ENCODE results near the gene FLNB.

FLNB gene

GRCh38 chr3:58093574-58094195 lies 85.5 kb downstream of the FLNB start:
- no peaks in the 10 kb centered on the region for H3K79me2 ChIP-seq (ENCODE audit: low read length)
- DNase-seq, result no peak
- H3F3A ChIP-seq (ENCODE audit: insufficient read depth, low read length), result no peaks in the 10 kb centered on the region
- H3K27me3 ChIP-seq (replicated peaks; ENCODE audit: insufficient read depth, low read length), result no peaks in the 10 kb centered on the region
- H3K9ac ChIP-seq (ENCODE audit: low read length), result no peak overlapping the region
- no peaks in the 10 kb centered on the region for H3K9me3 ChIP-seq (replicated peaks; ENCODE audit: insufficient read depth, low read length)
- H3K4me1 ChIP-seq (ENCODE audit: low read length), result no peaks in the 10 kb centered on the region
- no peak overlapping the region for H3K4me3 ChIP-seq (ENCODE audit: low read length)
- no peaks in the 10 kb centered on the region for H3K9me2 ChIP-seq (replicated peaks; ENCODE audit: insufficient read depth, low read length)
- H3K27ac ChIP-seq (ENCODE audit: low read length), result no peak overlapping the region
- TF ChIP-seq CTCF (IDR thresholded peaks at IDR 0.05; ENCODE audit: low read length) (no peak), EZH2 (optimal IDR thresholded peaks at IDR 0.05; ENCODE audit: low read depth, low read length) (no peak), EZH2phosphoT487 (IDR thresholded peaks at IDR 0.05; ENCODE audit: low read length) (no peak)
- no peak overlapping the region for H3K4me2 ChIP-seq (ENCODE audit: low read depth, low read length)
- H4K20me1 ChIP-seq (ENCODE audit: insufficient read depth, low read length), result no peaks in the 10 kb centered on the region
- no peak overlapping the region for H2AFZ ChIP-seq (ENCODE audit: low read length)
- no peaks in the 10 kb centered on the region for H3K36me3 ChIP-seq (replicated peaks; ENCODE audit: insufficient read depth, low read length)

- DNase-seq, result no peak
- no peak overlapping the region for H3K9ac ChIP-seq (ENCODE audit: low read length)
- H3K27me3 ChIP-seq (replicated peaks; ENCODE audit: insufficient read depth, low read length), result no peaks in the 10 kb centered on the region
- no peaks in the 10 kb centered on the region for H3K9me2 ChIP-seq (replicated peaks; ENCODE audit: insufficient read depth, low read length)
- TF ChIP-seq CTCF (IDR thresholded peaks at IDR 0.05; ENCODE audit: low read length) (no peak), EZH2phosphoT487 (IDR thresholded peaks at IDR 0.05; ENCODE audit: low read length) (no peak), EZH2 (optimal IDR thresholded peaks at IDR 0.05; ENCODE audit: low read depth, low read length) (no peak)
- no peaks in the 10 kb centered on the region for H4K20me1 ChIP-seq (ENCODE audit: insufficient read depth, low read length)
- H3K4me1 ChIP-seq (ENCODE audit: low read length), result no peaks in the 10 kb centered on the region
- H3K4me2 ChIP-seq (ENCODE audit: low read depth, low read length), result no peak overlapping the region
- H3K9me3 ChIP-seq (replicated peaks; ENCODE audit: insufficient read depth, low read length), result no peaks in the 10 kb centered on the region
- H3K79me2 ChIP-seq (ENCODE audit: low read length), result no peaks in the 10 kb centered on the region
- no peak overlapping the region for H2AFZ ChIP-seq (ENCODE audit: low read length)
- H3F3A ChIP-seq (ENCODE audit: insufficient read depth, low read length), result no peaks in the 10 kb centered on the region
- H3K27ac ChIP-seq (ENCODE audit: low read length), result no peak overlapping the region
- no peaks in the 10 kb centered on the region for H3K36me3 ChIP-seq (replicated peaks; ENCODE audit: insufficient read depth, low read length)
- no peak overlapping the region for H3K4me3 ChIP-seq (ENCODE audit: low read length)
Measured at GRCh38 chr3:58094657-58095056, 86.4 kb downstream of the FLNB start.

GRCh38 chr3:58095603-58096138 lies 87.4 kb downstream of the FLNB start:
- Histone ChIP-seq H3K4me3 (ENCODE audit: low read length) (no peak overlapping the region), H3F3A (ENCODE audit: insufficient read depth, low read length) (no peaks in the 10 kb centered on the region), H2AFZ (ENCODE audit: low read length) (no peak overlapping the region), H3K4me2 (ENCODE audit: low read depth, low read length) (no peak overlapping the region), H3K27me3 (replicated peaks; ENCODE audit: insufficient read depth, low read length) (no peaks in the 10 kb centered on the region), H3K9me3 (replicated peaks; ENCODE audit: insufficient read depth, low read length) (no peaks in the 10 kb centered on the region), H3K9me2 (replicated peaks; ENCODE audit: insufficient read depth, low read length) (no peaks in the 10 kb centered on the region), H3K9ac (ENCODE audit: low read length) (no peak overlapping the region), H4K20me1 (ENCODE audit: insufficient read depth, low read length) (no peaks in the 10 kb centered on the region), H3K79me2 (ENCODE audit: low read length) (no peaks in the 10 kb centered on the region), H3K4me1 (ENCODE audit: low read length) (no peaks in the 10 kb centered on the region), H3K36me3 (replicated peaks; ENCODE audit: insufficient read depth, low read length) (no peaks in the 10 kb centered on the region), H3K27ac (ENCODE audit: low read length) (no peak overlapping the region)
- TF ChIP-seq EZH2 (optimal IDR thresholded peaks at IDR 0.05; ENCODE audit: low read depth, low read length), result no peak
- TF ChIP-seq CTCF (IDR thresholded peaks at IDR 0.05; ENCODE audit: low read length), result no peak
- TF ChIP-seq EZH2phosphoT487 (IDR thresholded peaks at IDR 0.05; ENCODE audit: low read length), result no peak
- DNase-seq, result no peak
